Stimulated activated CD8-positive, alpha-beta memory T cell treated with anti-CD3 and anti-CD28 coated beads, Interleukin-12 subunit alpha, Interleukin-12 subunit beta, amount 100 ng/mL, for 24 hours (primary cell): Measurements from ENCODE around the gene IFNA10.
"Not testable (repeated sequence)": the region's sequence is repeated elsewhere in the genome, so short reads cannot be mapped to it uniquely, and the experiment has no call there.

Experiments used
- DNase-seq: peaks from one replicate; pipeline ENCODE4 v3.0.0-alpha.2; 2020; ENCODE audit errors: extremely low read depth

Gene IFNA10

GRCh38 chr9:21194867-21195776 lies 11.8 kb downstream of the IFNA10 start:
- DNase-seq = not testable (repeated sequence)

GRCh38 chr9:21187487-21187886 lies 19.5 kb downstream of the IFNA10 start, which contains the start of gene IFNA4:
Gene IFNA4 (minus strand): TSS chr9:21187587. CDS start chr9:21187531, 56 bp downstream.
- DNase-seq = not testable (repeated sequence)

- DNase-seq = not testable (repeated sequence)
Measured at GRCh38 chr9:21182810-21183736, 23.9 kb downstream of the IFNA10 start.

- DNase-seq = no peak
Measured at GRCh38 chr9:21174671-21175070, 32.3 kb downstream of the IFNA10 start.

- DNase-seq = no peak
Measured at GRCh38 chr9:21172156-21172555, 34.8 kb downstream of the IFNA10 start.

GRCh38 chr9:21171351-21171750 lies 35.6 kb downstream of the IFNA10 start:
- DNase-seq = no peak

GRCh38 chr9:21166560-21166959 lies 40.4 kb downstream of the IFNA10 start, which contains the start of gene IFNA21:
Gene IFNA21 (minus strand): TSS chr9:21166660. CDS start chr9:21166612, 48 bp downstream.
- not testable (repeated sequence) for DNase-seq

- no peak for DNase-seq
Measured at GRCh38 chr9:21165516-21165915, 41.4 kb downstream of the IFNA10 start.

GRCh38 chr9:21160178-21160577 lies 46.8 kb downstream of the IFNA10 start:
- no peak for DNase-seq
